ENCODE measurements around the gene ALPI. TPM values are rescaled to one million over a fixed set of nuclear protein-coding genes. Genes with fewer than 3 reads are reported as not detected.
A peak's percentile ranks its signal among the peaks of the same experiment; 100 is the strongest.

The ALPI gene
- total and polyA plus RNA-seq, 8 donors, result not detected

- peak overlapping the region in 1 of 4 donors; percentile 49 for H3K4me3 ChIP-seq
- TF ChIP-seq CTCF (IDR thresholded peaks at IDR 0.05), result no peak
Observed at GRCh38 chr2:232418466-232419244, 37.3 kb upstream of the ALPI start.

GRCh38 chr2:232419245-232420072 is 36.5 kb upstream of the ALPI start:
- peaks cover 0 to 22% (median 4%) of the 10 kb centered on the region in 4 donors for H3K27me3 ChIP-seq
- no peaks in the 10 kb centered on the region for H3K36me3 ChIP-seq
- H3K4me1 ChIP-seq, result peaks cover 0 to 11% (median 0%) of the 10 kb centered on the region in 3 donors
- WGBS, 2 donors, result 6 to 7% methylated on average over 75 to 79 of the region's 79 CpGs
- H3K9me3 ChIP-seq, result no peaks in the 10 kb centered on the region
- DNase-seq, result peak in 2 of 6 donors; percentile 58 to 70
- peak overlapping the region in 1 of 4 donors; percentile 49 for H3K4me3 ChIP-seq
- FAIRE-seq, result no peak
- H3K27ac ChIP-seq, result no peak overlapping the region
- ATAC-seq, result peak in 1 of 4 donors; percentile 7
- intact Hi-C loops (cut with DNase I), result no loop called here
- no peak for TF ChIP-seq CTCF (IDR thresholded peaks at IDR 0.05)

More at GRCh38 chr2:232418466-232419244, 37.3 kb upstream of the ALPI start:
- Histone ChIP-seq H3K36me3 (no peaks in the 10 kb centered on the region), H3K27ac (no peak overlapping the region), H3K9me3 (no peaks in the 10 kb centered on the region), H3K4me1 (peaks cover 0 to 11% (median 0%) of the 10 kb centered on the region in 3 donors), H3K27me3 (peaks cover 0 to 22% (median 4%) of the 10 kb centered on the region in 4 donors)
- FAIRE-seq (no peak), DNase-seq (peak in 2 of 6 donors; percentile 56 to 62), ATAC-seq (peak in 3 of 4 donors; percentile 43 to 54 (median 50))
- intact Hi-C loops (cut with DNase I), result no loop called here
- WGBS, 2 donors, result 1 to 2% methylated on average over 49 of the region's 49 CpGs

- peak in 1 of 6 donors; percentile 60 for DNase-seq
Observed at GRCh38 chr2:232420073-232420454, 35.9 kb upstream of the ALPI start.

GRCh38 chr2:232420463-232421188 is 35.3 kb upstream of the ALPI start:
- no peaks in the 10 kb centered on the region for H3K9me3 ChIP-seq
- no peak for FAIRE-seq
- 1% methylated on average over 61 to 79 of the region's 79 CpGs for WGBS, 2 donors
- H3K27ac ChIP-seq, result no peak overlapping the region
- intact Hi-C loops (cut with DNase I), result no loop called here
- TF ChIP-seq CTCF (IDR thresholded peaks at IDR 0.05), result no peak
- H3K4me3 ChIP-seq, result peak overlapping the region; percentile 5 to 49 (median 18)
- peaks cover 0 to 22% (median 4%) of the 10 kb centered on the region in 4 donors for H3K27me3 ChIP-seq
- peaks cover 0 to 11% (median 0%) of the 10 kb centered on the region in 3 donors for H3K4me1 ChIP-seq
- peak; percentile 29 to 85 (median 54) for DNase-seq
- peak; percentile 74 to 92 (median 90) for ATAC-seq
- H3K36me3 ChIP-seq, result no peaks in the 10 kb centered on the region

More at GRCh38 chr2:232420073-232420454, 35.9 kb upstream of the ALPI start:
- intact Hi-C loops (cut with DNase I), result no loop called here
- ATAC-seq (no peak), FAIRE-seq (no peak)
- no peak for TF ChIP-seq CTCF (IDR thresholded peaks at IDR 0.05)
- Histone ChIP-seq H3K4me1 (peaks cover 0 to 11% (median 0%) of the 10 kb centered on the region in 3 donors), H3K9me3 (no peaks in the 10 kb centered on the region), H3K36me3 (no peaks in the 10 kb centered on the region), H3K27me3 (peaks cover 0 to 22% (median 4%) of the 10 kb centered on the region in 4 donors), H3K27ac (no peak overlapping the region), H3K4me3 (peak overlapping the region in 2 of 4 donors; percentile 29 to 49)
- 4 to 5% methylated on average over 19 to 22 of the region's 22 CpGs for WGBS, 2 donors
